ENCODE data around the gene R3HCC1L. TPM values are rescaled to one million over a fixed set of nuclear protein-coding genes. Genes with fewer than 3 reads are reported as not detected.

The R3HCC1L gene
- polyA plus RNA-seq, 1 donor from 2014 or later: 12.8 TPM

DNA sequence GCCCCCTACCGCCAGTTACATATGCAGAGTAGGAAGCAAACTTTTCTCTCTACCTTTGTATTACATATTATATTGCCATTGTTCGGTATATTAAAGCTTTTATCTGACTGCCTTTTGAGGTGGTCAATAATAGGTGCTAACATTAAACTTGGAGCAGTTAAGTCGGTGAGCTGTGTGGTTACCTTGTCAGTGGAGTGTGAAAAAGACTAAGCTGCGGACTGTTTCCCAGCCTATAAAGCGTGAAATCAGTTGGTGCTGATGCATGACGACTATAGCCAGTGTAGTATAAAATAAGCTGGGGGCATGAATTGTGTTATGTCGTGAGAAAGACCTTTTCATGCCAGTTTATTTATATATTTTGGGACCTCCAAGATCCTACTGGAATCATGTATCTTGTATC lies 33.7 kb downstream of the R3HCC1L start:
- no peaks in the 10 kb centered on the region for H3K9me3 ChIP-seq (ENCODE audit: low read length)
- H2AFZ ChIP-seq (ENCODE audit: low read depth, low read length): no peak overlapping the region
- no peaks in the 10 kb centered on the region for H3K9me2 ChIP-seq (ENCODE audit: insufficient read depth, low read length)
- H3K27me3 ChIP-seq (ENCODE audit: insufficient read depth, low read depth, low read length): no peaks in the 10 kb centered on the region
- no peaks in the 10 kb centered on the region for H3K79me2 ChIP-seq (replicated peaks; ENCODE audit: insufficient read depth, low read length)
- no peaks in the 10 kb centered on the region for H3F3A ChIP-seq (ENCODE audit: insufficient read depth, low read length, poor library complexity, severe bottlenecking)
- H3K9ac ChIP-seq (ENCODE audit: low read length): no peak overlapping the region
- H3K4me3 ChIP-seq (ENCODE audit: low read length): no peak overlapping the region
- no peaks in the 10 kb centered on the region for H3K36me3 ChIP-seq (ENCODE audit: insufficient read depth, low read length)
- TF ChIP-seq SMC3 (conservative IDR thresholded peaks at IDR 0.05; ENCODE audit: poor library complexity): no peak
- no peak for TF ChIP-seq CTCF (IDR thresholded peaks at IDR 0.05; ENCODE audit: poor library complexity, severe bottlenecking)
- TF ChIP-seq REST (IDR thresholded peaks at IDR 0.05; ENCODE audit: borderline replicate concordance): no peak
- no peak for TF ChIP-seq POLR2AphosphoS5 (IDR thresholded peaks at IDR 0.05)
- TF ChIP-seq EZH2 (IDR thresholded peaks at IDR 0.05; ENCODE audit: borderline replicate concordance, insufficient read depth, low read length, poor library complexity, severe bottlenecking): no peak
- TF ChIP-seq RAD21 (conservative IDR thresholded peaks at IDR 0.05): no peak
- no peak for TF ChIP-seq TAF1 (IDR thresholded peaks at IDR 0.05; ENCODE audit: low read depth)
- no peaks in the 10 kb centered on the region for H4K20me1 ChIP-seq (ENCODE audit: insufficient read depth)
- no peak overlapping the region for H3K27ac ChIP-seq (ENCODE audit: low read length)
- no peak overlapping the region for H3K4me2 ChIP-seq (ENCODE audit: low read length)

GRCh38 chr10:98168766-98169165 lies 34.3 kb downstream of the R3HCC1L start:
- H3F3A ChIP-seq (ENCODE audit: insufficient read depth, low read length, poor library complexity, severe bottlenecking): no peaks in the 10 kb centered on the region
- TF ChIP-seq RAD21 (conservative IDR thresholded peaks at IDR 0.05) (no peak), EZH2 (IDR thresholded peaks at IDR 0.05; ENCODE audit: borderline replicate concordance, insufficient read depth, low read length, poor library complexity, severe bottlenecking) (no peak), REST (IDR thresholded peaks at IDR 0.05; ENCODE audit: borderline replicate concordance) (no peak), EP300 (conservative IDR thresholded peaks at IDR 0.05; ENCODE audit: poor library complexity, severe bottlenecking) (no peak)
- no peaks in the 10 kb centered on the region for H3K9me3 ChIP-seq (ENCODE audit: low read length)
- H4K20me1 ChIP-seq (ENCODE audit: insufficient read depth): no peaks in the 10 kb centered on the region
- H3K27me3 ChIP-seq (ENCODE audit: insufficient read depth, low read depth, low read length): no peaks in the 10 kb centered on the region
- H2AFZ ChIP-seq (ENCODE audit: low read depth, low read length): no peak overlapping the region
- H3K4me2 ChIP-seq (ENCODE audit: low read length): no peak overlapping the region
- no peak overlapping the region for H3K4me3 ChIP-seq (ENCODE audit: low read length)
- no peak overlapping the region for H3K9ac ChIP-seq (ENCODE audit: low read length)
- H3K27ac ChIP-seq (ENCODE audit: low read length): no peak overlapping the region
- no peaks in the 10 kb centered on the region for H3K36me3 ChIP-seq (ENCODE audit: insufficient read depth, low read length)
- no peaks in the 10 kb centered on the region for H3K79me2 ChIP-seq (replicated peaks; ENCODE audit: insufficient read depth, low read length)
- H3K9me2 ChIP-seq (ENCODE audit: insufficient read depth, low read length): no peaks in the 10 kb centered on the region

Measured in neural cell (in vitro differentiated cells).